HT1080 (cell line): ENCODE measurements around the gene CRACR2B. TPM values are rescaled to one million over a fixed set of nuclear protein-coding genes. Genes with fewer than 3 reads are reported as not detected.

ENCODE experiments used
- DNase-seq: peaks from one replicate; pipeline ENCODE4 v3.0.0-alpha.2; 2015; ENCODE audit warnings: low read depth
- total RNA-seq: library from RNA; depleted of rRNA; stranded (reverse); fragments of >200 nt; shearing (Covaris generic); gene quantifications from 2 replicates; pipeline ENCODE4 v1.2.3, GENCODE V29; 2014

Gene CRACR2B
- total RNA-seq, 1 experiment from 2014 or later = not detected

DNA sequence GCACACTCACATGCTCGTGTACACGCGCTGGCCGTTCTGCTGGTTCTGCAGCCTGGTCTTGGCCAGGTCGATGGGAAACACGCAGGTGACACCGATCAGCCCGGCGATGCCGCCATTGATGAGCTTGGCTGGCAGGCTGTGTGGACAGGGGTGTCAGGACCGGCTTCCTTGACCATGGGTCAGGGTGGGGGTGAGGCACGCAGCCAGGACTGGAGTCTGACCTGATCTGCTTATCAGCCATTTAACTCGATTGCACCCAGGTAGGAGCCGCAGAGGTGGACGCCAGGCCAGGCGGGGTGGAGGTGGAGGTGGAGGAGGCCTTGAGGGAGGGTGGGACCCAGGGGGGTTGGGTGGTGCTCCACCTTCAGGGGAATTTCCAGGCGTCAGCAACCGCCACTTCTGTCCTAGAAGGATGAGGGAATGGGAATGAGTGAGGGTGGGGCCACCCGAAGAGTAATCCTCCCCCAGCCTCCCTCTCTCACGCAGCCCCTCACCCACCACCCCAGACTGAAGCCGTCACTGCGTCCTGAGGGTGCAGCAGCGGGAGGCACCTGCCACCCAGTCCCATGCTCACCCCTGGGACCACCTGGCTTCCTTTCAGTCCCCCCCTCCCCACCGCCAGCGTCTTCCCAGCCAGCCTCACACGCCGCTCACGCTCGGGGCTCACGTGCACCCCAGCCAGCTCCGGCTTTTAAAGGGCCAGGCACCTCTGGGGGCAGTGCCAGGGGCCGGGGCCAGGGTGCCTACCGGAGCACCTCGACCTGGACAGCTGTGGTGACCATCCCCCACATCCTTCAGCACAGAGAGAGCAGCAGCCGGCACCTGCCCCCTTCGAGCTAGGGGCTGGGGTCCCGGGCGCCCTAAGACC lies 32.7 kb upstream of the CRACR2B start:
- no peak for DNase-seq

DNA sequence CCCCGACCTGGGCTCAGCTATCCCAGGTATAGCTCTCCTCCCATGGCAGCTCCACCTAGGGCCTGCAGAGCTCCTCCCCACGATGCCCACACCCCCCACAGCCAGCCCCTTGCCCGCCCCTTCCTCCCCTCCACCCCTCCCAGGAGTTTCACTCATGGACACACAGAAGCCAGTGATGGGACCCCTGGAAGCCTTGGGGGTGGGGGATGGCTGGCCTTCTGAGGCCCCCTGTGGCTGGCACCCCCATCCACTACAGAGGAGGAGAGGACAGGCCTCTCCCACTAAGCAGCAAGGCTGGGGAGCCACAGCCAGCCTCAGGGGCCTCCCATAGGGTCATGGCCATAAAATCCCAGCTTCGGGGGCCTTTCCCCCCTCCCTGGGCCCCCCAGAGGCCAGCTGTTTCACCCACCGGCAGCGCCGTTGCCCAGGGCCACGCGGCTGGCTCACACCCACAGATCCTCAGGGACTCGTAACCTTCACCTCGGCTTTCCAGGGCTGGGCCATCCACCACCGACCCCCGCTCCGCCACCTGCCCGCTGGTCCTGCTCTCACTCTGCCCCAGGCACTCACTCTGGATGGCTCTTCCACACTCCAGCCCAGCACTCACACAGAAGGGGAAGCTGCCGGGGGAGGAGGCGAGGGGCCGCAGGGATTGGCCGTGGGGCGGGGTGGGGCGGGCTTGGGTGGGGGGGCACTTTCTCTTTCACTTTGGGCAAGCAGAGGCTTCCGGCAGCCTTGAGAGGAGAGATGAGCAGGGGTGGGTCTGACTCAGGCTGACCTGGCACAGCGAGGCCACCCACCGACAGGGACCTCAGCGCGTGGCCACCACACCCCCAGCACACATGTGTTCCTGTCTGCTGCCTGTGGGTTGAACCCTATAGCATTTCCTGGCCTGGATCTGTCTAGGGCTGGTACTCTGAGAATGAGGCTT lies 31.8 kb upstream of the CRACR2B start:
- peak; percentile 95 for DNase-seq

DNA sequence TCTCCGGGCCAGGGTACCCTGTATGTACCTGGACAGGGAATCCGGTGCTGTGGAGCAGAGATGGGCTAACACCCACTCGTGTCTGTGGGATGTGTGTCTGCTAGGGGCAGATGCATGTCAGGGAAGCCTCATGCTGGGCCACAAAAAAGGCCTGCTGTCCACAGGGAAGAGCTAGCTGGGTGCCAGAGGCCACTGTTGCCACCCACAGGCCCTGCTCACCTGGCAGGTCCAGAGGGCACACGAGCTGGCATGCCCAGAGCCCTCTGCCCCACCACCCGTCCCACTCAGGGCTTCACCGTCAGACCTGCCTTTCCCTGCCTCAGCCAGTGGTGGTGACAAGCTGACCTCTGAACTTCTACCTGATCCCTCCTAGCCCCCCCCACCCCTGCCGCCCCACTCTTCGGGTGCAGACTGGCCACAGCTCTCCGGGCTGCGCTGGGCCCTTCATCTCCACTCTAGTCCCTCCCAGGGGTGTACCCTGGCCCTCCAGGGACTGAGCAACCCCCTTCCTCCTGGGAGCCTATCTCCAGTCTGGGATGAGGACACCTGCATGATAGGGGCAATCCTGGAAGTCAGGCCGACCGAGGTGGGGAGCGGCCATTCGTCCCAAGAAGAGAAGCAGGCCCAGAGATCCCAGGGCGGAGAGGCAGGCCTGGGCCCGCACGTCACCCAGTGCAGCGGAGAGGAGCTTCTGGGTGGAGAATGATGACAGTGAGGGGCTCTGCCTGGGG lies 31.0 kb upstream of the CRACR2B start:
- no peak for DNase-seq

DNA sequence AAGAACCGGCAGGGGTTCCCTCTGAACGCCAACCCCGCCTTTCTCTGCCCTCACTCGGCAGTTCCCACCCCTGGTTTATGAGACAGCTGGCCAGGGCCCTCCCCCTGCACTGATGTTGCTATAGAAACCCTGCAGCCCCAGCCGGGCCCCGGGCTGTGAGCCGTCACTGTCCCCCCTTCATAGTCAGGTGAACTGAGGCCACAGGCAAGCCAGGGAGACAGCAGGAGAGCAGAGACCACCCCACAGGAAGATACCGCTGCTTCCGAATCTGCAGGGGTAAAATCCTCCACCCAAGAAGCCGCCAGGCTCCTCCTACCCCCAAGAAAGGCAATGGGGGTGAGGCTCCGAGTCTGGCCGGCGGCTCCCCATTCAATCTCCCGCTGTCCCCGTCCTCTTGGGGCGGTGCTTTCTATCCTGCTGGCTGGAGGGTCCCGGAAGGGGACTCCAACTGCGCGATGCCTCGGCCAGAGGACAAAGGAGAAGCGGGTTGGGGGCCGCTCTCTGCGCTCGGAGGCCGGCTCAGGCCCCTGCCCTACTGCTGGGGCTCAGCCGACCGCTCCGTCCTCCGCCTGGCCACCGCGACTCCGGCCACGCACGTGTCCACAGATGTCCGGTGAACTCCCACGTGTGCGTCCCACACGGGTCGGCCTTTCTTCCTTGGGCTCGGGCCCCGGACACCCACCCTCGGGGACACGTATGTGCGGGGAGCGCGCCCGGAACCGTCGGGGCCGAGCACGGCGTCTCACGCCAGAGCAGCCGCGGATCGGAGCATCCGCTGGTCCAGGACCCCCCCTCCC lies 30.2 kb upstream of the CRACR2B start:
- DNase-seq = peak; percentile 82

DNA sequence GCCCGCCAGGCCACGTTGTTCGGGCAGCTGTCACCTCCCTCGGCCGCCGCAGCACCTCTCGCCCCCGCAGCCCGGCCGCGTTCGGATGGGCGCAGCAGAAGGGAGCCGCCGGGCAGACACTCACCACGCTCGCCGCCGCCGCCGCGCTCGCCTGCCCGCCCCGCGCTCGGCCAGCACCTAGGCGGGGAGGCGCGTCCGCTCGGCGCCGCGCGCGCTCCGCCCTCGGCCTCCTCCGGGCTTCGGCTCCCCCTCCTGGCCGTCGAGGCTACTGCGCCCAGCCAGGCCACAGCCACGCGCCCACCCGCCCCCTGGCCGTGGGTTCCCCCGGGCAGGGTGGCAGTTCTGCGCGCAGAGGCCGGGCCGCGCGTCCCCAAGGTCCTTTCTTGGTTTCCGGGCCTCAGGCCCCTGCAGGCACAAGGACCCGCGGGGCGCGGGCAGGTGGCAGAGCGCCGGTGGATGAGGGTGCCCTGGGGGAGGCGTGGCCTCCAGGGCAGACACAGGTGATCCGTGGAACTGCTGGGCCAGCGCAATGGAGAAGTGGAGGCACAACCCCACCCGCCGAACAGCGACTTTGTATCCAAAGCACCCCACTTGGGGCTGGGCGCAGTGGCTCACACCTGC lies 29.5 kb upstream of the CRACR2B start, which contains the start of gene SLC25A22:
SLC25A22 (minus strand) TSS at position 189 of the 621 bp plus-strand sequence. CDS start 3,275 bp downstream, outside the sequence.
- peak; percentile 59 for DNase-seq

DNA sequence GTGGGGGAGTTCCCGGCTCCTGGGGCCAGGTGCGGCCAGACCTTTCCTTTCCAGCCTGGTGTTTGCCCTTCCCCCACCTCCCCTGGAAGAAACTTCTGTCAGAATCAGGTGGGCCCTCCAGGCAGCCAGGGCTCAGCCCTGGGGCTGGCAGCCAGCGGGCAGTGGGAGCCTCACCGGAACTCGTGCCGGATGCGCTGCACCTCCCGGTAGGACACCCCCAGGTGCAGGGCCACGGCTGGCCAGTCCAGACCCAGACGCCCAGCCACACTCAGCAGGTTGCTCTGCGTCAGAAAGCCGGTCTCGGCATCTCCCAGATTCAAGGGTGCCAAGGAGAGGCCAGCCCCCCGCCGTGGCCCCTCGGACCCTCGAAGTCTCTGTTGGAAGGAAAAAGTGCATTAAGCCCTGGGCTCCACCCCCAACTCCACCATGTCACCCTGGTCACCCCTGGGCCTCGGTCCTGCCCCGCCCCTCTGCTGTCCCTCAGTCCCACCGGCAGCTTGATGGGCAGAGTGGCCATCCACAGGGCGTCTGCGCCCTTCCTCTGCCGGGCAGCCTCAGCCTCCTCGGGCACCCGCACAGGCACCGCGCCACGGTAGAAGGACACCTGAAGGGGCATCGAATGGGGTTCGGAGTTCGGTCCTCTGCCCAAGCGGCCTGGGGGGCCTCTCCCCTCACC lies 27.9 kb upstream of the CRACR2B start:
- DNase-seq = no peak

DNA sequence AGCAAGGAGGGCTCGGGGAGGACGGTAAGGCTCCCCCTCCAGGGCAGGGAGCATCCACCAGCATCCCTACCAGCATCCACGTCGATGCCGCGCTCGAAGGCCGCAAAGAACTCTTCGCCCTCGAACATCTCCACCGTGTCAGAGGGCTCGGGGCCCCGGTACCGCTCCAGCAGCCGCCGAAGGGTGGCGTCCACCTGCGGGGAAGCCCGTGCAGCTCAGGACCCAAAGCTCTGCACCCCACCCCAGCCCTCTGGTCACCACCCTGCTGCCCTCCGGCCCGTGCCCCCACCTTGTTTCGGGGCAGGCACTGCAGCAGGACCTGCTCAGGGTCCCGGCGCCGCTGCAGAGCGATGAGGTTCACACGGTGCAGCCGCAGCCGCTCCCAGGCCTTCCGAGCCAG lies 27.2 kb upstream of the CRACR2B start:
- DNase-seq = no peak

GRCh38 chr11:801097-801780 lies 26.5 kb upstream of the CRACR2B start:
- no peak for DNase-seq

- DNase-seq = no peak
Measured at GRCh38 chr11:802018-802617, 25.6 kb upstream of the CRACR2B start.

DNA sequence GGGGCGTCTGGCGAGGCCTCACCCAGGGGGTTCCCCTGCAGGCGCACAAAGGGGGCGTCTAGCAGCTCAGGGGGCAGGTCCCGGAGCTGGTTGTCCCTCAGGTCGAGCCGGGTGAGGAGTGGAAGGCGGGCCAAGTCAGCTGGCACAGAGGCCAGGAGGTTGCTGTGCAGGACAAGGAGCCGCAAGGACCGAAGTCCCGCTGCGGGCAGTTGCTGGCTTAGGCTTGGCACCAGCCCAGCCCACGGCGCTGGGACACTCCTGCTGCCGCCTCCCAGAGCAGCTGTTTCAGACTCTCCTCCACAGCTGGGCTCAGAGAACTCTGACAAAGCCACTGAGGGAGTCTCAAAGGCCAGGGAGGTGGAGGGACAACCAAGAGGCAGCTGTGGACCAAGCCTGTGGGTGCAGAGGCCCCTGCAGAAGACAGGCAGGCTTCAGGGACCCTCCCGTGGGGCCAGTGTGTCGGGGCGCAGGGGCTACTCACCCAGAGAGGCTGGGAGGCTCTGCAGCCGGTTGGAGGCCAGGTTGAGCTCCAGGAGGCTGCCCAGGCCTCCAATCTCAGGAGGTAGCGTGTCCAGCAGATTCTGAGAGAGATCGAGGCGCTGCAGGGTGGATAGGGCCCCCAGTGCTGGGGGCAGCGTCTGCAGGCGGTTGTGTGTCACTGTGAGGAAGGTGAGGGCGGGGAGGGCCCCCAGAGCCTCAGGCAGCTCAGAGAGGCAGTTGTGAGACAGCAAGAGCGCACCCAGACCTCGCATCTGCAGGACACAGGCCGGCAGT lies 24.8 kb upstream of the CRACR2B start:
- DNase-seq = no peak

DNA sequence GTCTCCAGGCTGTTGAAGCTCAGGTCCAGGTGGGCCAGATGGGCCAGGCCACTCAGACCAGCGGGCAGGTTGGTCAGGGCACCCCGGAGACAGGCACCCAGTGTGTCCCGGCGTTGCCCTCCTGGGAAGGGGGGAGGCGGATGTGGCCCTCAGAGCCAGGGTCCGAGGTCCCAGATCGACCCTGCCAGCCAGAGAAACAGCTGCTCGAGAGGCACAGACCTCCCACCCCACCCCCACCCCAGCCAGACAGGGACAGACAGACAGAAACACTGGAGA lies 24.3 kb upstream of the CRACR2B start:
- no peak for DNase-seq

DNA sequence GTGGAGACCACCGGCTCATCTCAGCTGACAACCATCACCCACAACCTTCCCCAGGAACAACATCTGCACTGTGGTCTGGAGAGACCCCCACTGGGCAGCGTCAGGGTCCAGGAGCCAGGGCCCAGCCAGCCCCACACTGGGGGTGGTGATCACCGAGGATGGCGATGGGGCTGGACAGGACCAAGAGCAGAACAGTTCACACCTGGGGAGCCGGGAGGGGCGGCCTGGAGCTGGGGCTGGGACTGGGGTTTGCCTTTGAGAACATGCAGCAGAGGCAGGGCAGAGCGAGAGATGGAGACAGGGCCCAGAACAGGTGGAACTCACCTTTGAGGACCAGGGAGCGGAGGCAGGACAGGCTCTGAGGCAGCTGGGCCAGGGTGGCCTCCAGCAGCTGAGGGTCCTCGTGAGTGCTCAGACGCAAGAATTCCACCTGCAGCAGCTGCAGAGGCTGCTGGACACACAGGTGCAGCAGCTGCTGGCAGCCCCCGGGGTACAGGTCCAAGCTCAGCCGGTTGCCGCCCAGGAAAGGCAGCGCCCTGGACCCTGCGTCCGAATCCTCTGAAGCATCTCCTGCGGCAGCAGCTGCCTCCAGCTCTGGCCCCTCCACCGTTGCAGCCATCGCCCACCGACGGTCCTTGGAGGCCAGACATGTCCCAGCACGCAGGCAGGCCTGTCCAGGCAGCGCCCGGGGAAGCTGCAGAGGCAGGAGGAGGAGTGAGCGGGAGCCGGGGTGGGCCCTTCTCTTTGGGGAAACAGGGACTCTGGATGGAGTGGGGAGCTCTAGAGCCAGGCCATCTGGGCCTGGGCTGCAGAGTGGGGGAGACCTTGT lies 23.7 kb upstream of the CRACR2B start:
- DNase-seq = no peak

GRCh38 chr11:804599-804964 lies 23.1 kb upstream of the CRACR2B start:
- no peak for DNase-seq

DNA sequence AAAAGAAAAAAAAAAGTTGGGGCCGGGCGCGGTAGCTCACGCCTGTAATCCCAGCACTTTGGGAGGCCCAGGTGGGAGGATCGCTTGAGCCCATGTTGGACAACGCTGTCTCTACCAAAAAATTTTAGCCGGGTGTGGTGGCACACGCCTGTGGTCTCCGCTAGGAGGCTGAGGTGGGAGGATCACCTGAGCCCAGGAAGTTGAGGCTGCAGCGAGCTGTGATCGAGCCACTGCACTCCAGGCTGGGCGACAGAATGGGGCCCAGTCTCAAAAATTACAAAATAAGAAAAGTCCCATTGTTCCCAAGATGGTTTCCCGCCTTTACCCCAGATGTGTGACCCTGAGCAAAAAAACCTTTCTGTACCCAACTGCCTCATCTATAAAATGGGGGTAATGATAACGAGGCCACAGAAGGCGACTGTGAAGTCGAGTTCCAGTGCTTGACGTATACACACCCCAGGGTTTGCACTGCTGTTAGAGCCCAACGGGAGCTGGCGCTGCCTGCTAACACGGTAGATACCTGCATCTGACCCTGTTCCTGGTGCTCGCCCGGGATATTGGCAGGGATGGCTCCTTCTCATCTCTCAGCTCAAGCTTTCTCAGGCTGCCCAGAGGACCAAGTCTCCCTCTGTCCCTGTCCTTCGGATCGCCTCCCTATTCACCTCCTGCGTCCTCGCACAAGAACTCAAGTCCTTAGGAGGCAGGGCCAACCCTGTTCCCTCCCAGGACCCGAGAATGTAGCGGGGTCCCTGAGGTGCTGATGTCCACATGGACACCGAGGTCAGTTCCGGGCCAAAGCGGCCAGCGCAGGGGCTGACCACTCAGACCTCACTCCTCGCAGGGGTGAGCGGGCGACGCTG lies 19.1 kb upstream of the CRACR2B start:
- no peak for DNase-seq

DNA sequence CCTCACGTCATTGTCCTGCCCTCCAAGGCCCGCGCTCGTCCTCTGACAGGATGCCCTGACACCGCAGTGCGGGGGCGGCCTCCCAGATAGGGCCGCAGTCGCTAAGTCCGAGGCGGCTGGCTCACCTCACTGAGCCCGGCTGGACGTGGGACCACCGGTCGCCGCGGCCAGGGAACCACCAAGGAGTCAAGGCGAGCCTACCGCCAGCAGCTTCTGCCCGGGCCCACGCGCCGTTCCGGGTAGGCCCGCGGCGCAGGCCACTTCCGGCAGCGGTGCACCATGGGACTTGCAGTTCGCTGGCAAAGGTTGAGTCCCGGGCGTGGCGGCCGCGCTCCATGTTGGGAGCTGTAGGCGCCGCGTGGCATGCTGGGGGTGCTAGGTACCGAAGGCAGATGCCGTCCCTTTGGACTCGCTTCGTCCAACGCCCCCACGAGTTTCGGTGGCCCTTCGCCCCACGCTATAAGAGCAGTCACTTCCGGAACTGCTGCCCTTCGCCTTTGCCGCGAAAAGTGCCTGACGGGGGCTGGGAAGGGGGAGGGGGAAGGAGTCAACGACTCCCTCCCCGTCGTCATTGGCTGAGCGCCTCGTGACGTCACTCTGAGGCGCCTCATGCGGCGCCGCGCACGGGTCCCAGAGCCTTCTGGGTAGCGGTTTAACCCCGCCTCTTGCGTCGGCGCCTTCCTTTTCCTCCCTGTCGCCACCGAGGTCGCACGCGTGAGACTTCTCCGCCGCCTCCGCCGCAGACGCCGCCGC lies 18.3 kb upstream of the CRACR2B start, which contains the start of gene RPLP2:
RPLP2 (plus strand) TSS at position 681 of the 753 bp plus-strand sequence. CDS start 268 bp downstream, outside the sequence.
- DNase-seq = peak; percentile 95
